Measurements from ENCODE around the gene GLOD5. TPM values are rescaled to one million over a fixed set of nuclear protein-coding genes. Genes with fewer than 3 reads are reported as not detected.

Gene GLOD5
- total RNA-seq, 4 donors from 2014 or later, result 15.2 to 15.3 TPM; not detected in 2

- no peak for DNase-seq
- no peak overlapping the region for H3K4me3 ChIP-seq
Measured at GRCh38 chrX:48785186-48785539, 23.6 kb downstream of the GLOD5 start.

DNA sequence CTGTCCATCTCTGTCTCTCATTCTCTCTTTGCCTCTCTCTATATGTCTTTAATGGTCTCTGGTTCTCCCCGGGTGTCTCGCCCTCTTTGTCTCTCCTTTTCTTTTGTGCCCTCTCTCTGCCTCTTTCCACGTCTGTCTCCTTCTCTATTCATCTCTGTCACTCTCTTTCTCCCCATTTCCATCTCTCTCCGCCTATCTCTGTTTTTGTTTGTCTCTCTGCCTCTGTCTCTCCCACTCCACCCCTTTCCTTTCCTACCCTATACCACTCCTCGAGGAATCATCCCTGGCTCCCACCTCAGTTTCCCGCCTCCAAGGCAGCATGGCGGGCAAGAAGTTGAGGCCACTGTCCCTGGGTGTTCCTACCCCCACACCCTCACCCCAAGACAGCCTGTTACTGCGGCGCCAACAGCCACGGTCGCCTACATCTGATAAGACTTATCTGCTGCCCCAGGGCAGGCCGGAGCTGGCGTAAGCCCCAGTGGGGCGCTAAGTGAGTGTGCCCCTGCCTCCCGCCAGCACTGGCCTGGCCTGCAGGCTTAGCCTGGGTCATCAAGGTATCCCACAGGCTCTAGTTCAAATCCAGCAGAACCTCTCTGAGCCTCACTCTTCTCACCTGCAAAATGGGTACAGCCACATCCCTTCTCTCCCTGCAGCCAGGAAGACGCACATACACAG is 24.1 kb downstream of the GLOD5 start:
- Histone ChIP-seq H3K27me3 (no peaks in the 10 kb centered on the region), H3K4me1 (no peaks in the 10 kb centered on the region), H3K36me3 (no peaks in the 10 kb centered on the region), H3K4me3 (no peak overlapping the region), H3K9me3 (no peaks in the 10 kb centered on the region), H3K27ac (no peak overlapping the region)
- TF ChIP-seq POLR2A (IDR thresholded peaks at IDR 0.05) (no peak), CTCF (IDR thresholded peaks at IDR 0.05) (no peak)
- no peak for DNase-seq

More at GRCh38 chrX:48785186-48785539, 23.6 kb downstream of the GLOD5 start:
- Histone ChIP-seq H3K36me3 (no peaks in the 10 kb centered on the region), H3K27ac (no peak overlapping the region), H3K9me3 (no peaks in the 10 kb centered on the region), H3K27me3 (no peaks in the 10 kb centered on the region), H3K4me1 (no peaks in the 10 kb centered on the region)
- TF ChIP-seq CTCF (IDR thresholded peaks at IDR 0.05) (no peak), POLR2A (IDR thresholded peaks at IDR 0.05) (no peak)

DNA sequence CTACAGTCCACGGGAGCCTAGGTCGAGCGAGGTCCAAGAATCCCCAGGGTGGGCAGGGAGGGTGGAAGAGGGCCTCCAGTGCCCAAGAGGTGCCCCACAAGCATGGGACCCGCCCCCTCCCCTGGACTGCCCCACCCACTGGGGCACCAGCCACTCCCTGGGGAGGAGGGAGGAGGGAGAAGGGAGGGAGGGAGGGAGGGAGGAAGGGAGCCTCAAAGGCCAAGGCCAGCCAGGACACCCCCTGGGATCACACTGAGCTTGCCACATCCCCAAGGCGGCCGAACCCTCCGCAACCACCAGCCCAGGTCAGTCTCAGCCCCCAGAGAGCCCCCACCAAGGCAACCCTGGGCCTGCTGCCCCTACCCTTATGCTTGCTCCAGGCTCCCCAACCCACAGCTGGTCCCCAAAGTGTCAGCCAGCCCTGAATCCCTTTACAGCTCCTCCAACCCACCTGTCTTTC is 24.8 kb downstream of the GLOD5 start, which contains the start of gene GATA1:
TSS of gene GATA1 (plus strand) at position 250 of the 460 bp plus-strand sequence. CDS start 4,520 bp downstream, outside the sequence.
- Histone ChIP-seq H3K4me3 (no peak within 1 kb of the TSS), H3K36me3 (no peaks in the 10 kb centered on the region), H3K9me3 (no peaks in the 10 kb centered on the region), H3K27ac (no peak within 1 kb of the TSS), H3K27me3 (no peaks in the 10 kb centered on the region), H3K4me1 (no peaks in the 10 kb centered on the region)
- TF ChIP-seq POLR2A (IDR thresholded peaks at IDR 0.05) (no peak), CTCF (IDR thresholded peaks at IDR 0.05) (no peak)
- DNase-seq, result no peak

- no peaks in the 10 kb centered on the region for H3K36me3 ChIP-seq
- no peak for DNase-seq
Measured at GRCh38 chrX:48786825-48787504, 25.4 kb downstream of the GLOD5 start.

More at GRCh38 chrX:48786825-48787504, 25.4 kb downstream of the GLOD5 start:
- H3K4me3 ChIP-seq, result no peak overlapping the region
- no peaks in the 10 kb centered on the region for H3K27me3 ChIP-seq
- TF ChIP-seq POLR2A (IDR thresholded peaks at IDR 0.05) (no peak), CTCF (IDR thresholded peaks at IDR 0.05) (no peak)
- H3K9me3 ChIP-seq, result no peaks in the 10 kb centered on the region
- H3K27ac ChIP-seq, result no peak overlapping the region
- no peaks in the 10 kb centered on the region for H3K4me1 ChIP-seq

All from Peyer's patch (tissue), 4 donors.